GM12874 (cell line): ENCODE data around the gene SELE.

Source experiments
- CTCF ChIP-seq: IDR thresholded peaks from 2 replicates; pipeline ENCODE4 v1.5.1; 2011; ENCODE audit warnings: low read depth, mild to moderate bottlenecking, control low read depth, low read length, moderate library complexity; ENCODE audit not compliant: insufficient read depth

The SELE gene

GRCh38 chr1:169764919-169765318 lies 31.0 kb upstream of the SELE start:
- no peak for TF ChIP-seq CTCF

GRCh38 chr1:169762699-169763098 lies 28.8 kb upstream of the SELE start:
- TF ChIP-seq CTCF = no peak

DNA sequence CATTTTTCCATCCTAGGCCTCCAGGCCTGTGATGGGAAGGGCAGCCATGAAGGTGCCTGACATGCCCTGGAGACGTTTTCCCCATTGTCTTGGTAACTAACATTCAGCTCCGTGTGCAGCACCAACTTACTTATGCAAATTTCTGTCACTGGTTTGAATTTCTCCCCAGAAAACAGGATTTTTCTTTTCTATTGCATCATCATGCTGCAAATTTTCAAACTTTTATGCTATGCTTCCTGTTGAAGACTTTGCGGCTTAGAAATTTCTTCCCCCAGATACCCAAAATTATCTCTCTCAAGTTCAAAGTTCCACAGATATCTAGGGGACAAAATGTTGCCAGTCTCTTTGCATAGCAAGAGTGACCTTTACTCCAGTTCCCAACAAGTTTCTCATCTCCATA lies 25.2 kb upstream of the SELE start:
- TF ChIP-seq CTCF = no peak

- TF ChIP-seq CTCF = no peak
Observed at GRCh38 chr1:169753549-169753948, 19.7 kb upstream of the SELE start.

- TF ChIP-seq CTCF = no peak
Observed at GRCh38 chr1:169750041-169750440, 16.2 kb upstream of the SELE start.

GRCh38 chr1:169746550-169746949 lies 12.7 kb upstream of the SELE start:
- no peak for TF ChIP-seq CTCF

DNA sequence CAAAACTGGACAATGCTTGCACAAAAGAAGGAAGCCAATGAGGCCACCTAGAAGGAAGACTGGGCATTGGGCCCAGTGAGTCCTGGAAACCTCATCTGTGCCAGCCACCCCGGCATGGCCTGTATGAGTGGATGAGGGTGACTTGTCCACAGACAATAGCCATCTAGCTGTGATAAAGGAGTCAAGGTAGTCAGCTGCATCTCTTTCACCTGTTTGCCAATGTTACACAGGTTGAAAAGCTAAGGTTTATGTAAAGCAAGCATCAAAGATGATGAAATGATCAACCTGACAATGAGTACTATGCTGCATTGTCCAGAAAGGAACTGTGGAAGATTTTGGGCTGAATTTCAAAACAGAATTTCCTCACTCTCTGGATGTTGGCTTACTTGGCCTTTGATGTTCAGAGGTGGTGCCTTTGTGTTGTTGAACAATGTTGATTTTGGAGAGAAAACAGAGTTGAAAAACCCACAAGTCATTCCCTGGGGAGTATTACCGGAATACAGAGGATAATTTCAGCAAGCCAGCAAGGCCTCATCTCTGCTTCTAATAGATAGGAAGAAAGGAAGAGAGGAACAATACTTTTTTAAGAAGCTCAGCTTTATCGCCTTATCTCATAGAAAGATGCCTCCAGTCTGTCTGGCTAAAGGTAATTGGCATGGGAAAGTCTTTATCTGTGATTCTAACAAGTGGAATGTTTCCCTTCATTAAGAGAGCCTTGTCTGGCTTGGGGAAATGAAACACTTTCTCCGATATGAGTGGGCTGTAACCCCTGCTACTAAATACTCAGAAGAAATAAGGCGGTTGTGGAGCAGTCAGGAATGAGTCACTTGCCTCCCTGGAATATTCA lies 11.4 kb upstream of the SELE start:
- TF ChIP-seq CTCF = no peak
